DND-41 (cell line): ENCODE results near the gene FAM83G.
"Not testable (repeated sequence)": the region's sequence is repeated elsewhere in the genome, so short reads cannot be mapped to it uniquely, and the experiment has no call there.

Experiments
- CTCF ChIP-seq: IDR thresholded peaks from 2 replicates; pipeline ENCODE4 v1.5.1; 2012; ENCODE audit warnings: borderline replicate concordance, low read length, moderate library complexity, mild to moderate bottlenecking; ENCODE audit not compliant: poor library complexity, severe bottlenecking; ENCODE audit errors: extremely low read depth
- EZH2 ChIP-seq: IDR thresholded peaks from 3 replicates; pipeline ENCODE4 v1.6.1; 2012; ENCODE audit warnings: borderline replicate concordance, low read depth, mild to moderate bottlenecking, moderate library complexity, low read length, inconsistent platforms; ENCODE audit not compliant: severe bottlenecking

GRCh38 chr17:19030771-19031449, 26.3 kb upstream of the FAM83G start:
- not testable (repeated sequence) for TF ChIP-seq CTCF, EZH2
